Activated naive CD8-positive, alpha-beta T cell treated with anti-CD3 and anti-CD28 coated beads for 36 hours (primary cell): ENCODE measurements around the gene THSD7B. TPM values are rescaled to one million over a fixed set of nuclear protein-coding genes. Genes with fewer than 3 reads are reported as not detected.
"Not testable (repeated sequence)": the region's sequence is repeated elsewhere in the genome, so short reads cannot be mapped to it uniquely, and the experiment has no call there.

Experiments used
- DNase-seq: peaks from one replicate; pipeline ENCODE4 v3.0.0; 2021
- H3K27ac Mint-ChIP-seq: one replicate; pipeline ENCODE4 v1.8.0; 2022; ENCODE audit warnings: mild to moderate bottlenecking, moderate library complexity, mixed read lengths
- H3K27me3 Mint-ChIP-seq: one replicate; pipeline ENCODE4 v1.8.0; 2022; ENCODE audit warnings: mild to moderate bottlenecking, mixed read lengths
- H3K36me3 Mint-ChIP-seq: one replicate; pipeline ENCODE4 v1.8.0; 2021; ENCODE audit warnings: mild to moderate bottlenecking, mixed read lengths
- H3K4me1 Mint-ChIP-seq: one replicate; pipeline ENCODE4 v1.8.0; 2021; ENCODE audit warnings: mixed read lengths
- H3K4me3 Mint-ChIP-seq: one replicate; pipeline ENCODE4 v1.8.0; 2022; ENCODE audit warnings: mild to moderate bottlenecking, moderate library complexity, mixed read lengths
- H3K9me3 Mint-ChIP-seq: one replicate; pipeline ENCODE4 v1.8.0; 2022; ENCODE audit warnings: mixed read lengths
- total RNA-seq, 2 experiments: library from RNA; stranded (reverse); gene quantifications; one replicate each; pipeline ENCODE4 v1.2.3, GENCODE V29; 2021

THSD7B gene
- total RNA-seq, 2 experiments from 2014 or later: not detected

DNA sequence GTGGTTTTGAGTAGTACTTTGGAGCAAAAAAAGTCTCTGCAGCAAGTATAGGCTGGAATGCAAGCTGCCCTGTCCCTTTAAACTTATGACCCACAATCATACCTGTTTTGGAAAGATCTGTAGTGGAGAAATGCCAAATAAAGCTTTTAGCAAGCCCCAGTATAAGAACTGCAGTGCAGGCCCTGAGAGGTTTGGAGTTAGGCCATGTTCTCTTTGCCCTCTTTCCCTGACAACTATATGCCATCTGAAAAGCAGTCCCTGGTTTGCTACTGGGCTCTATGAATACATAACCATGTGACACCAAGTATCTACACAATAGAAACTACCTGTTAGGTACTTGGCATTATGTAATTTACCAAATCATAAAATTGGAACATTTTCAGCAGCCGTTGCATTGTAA lies 931.6 kb downstream of the THSD7B start:
- no peak for DNase-seq
- Mint-ChIP-seq H3K27me3 (no peaks in the 10 kb centered on the region), H3K36me3 (no peaks in the 10 kb centered on the region), H3K27ac (no peak overlapping the region), H3K4me3 (no peak overlapping the region), H3K4me1 (no peaks in the 10 kb centered on the region), H3K9me3 (no peaks in the 10 kb centered on the region)

DNA sequence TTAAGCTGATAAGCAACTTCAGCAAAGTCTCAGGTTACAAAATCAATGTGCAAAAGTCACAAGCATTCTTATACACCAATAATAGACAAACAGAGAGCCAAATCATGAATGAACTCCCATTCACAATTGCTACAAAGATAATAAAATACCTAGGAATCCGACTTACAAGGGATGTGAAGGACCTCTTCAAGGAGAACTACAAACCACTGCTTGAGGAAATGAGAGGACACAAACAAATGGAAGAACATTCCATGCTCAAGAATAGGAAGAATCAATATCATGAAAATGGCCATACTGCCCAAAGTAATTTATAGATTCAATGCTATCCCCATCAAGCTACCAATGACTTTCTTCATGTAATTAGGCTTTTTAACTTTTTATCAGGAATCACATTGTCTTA lies 934.9 kb downstream of the THSD7B start:
- H3K9me3 Mint-ChIP-seq, DNase-seq, H3K36me3 Mint-ChIP-seq, H3K27me3 Mint-ChIP-seq, H3K4me1 Mint-ChIP-seq, H3K27ac Mint-ChIP-seq, H3K4me3 Mint-ChIP-seq: not testable (repeated sequence)

GRCh38 chr2:137700681-137701080 lies 935.3 kb downstream of the THSD7B start:
- H3K4me3 Mint-ChIP-seq: no peak overlapping the region
- no peaks in the 10 kb centered on the region for H3K27me3 Mint-ChIP-seq
- peaks cover 2% of the 10 kb centered on the region for H3K9me3 Mint-ChIP-seq
- H3K36me3 Mint-ChIP-seq: no peaks in the 10 kb centered on the region
- no peak overlapping the region for H3K27ac Mint-ChIP-seq
- H3K4me1 Mint-ChIP-seq: no peaks in the 10 kb centered on the region
- no peak for DNase-seq

GRCh38 chr2:137705296-137705695 lies 940.0 kb downstream of the THSD7B start:
- H3K4me1 Mint-ChIP-seq: no peaks in the 10 kb centered on the region
- H3K27ac Mint-ChIP-seq: no peak overlapping the region
- no peak for DNase-seq
- no peak overlapping the region for H3K4me3 Mint-ChIP-seq
- H3K36me3 Mint-ChIP-seq: no peaks in the 10 kb centered on the region
- no peaks in the 10 kb centered on the region for H3K27me3 Mint-ChIP-seq
- H3K9me3 Mint-ChIP-seq: peaks cover 3% of the 10 kb centered on the region

GRCh38 chr2:137706786-137707613 lies 941.7 kb downstream of the THSD7B start:
- no peaks in the 10 kb centered on the region for H3K4me1 Mint-ChIP-seq
- H3K36me3 Mint-ChIP-seq: no peaks in the 10 kb centered on the region
- peaks cover 11% of the 10 kb centered on the region for H3K9me3 Mint-ChIP-seq
- no peak overlapping the region for H3K4me3 Mint-ChIP-seq
- H3K27ac Mint-ChIP-seq: no peak overlapping the region
- no peak for DNase-seq
- H3K27me3 Mint-ChIP-seq: no peaks in the 10 kb centered on the region

- no peaks in the 10 kb centered on the region for H3K4me1 Mint-ChIP-seq
- no peak for DNase-seq
- no peaks in the 10 kb centered on the region for H3K36me3 Mint-ChIP-seq
- H3K27ac Mint-ChIP-seq: no peak overlapping the region
- no peak overlapping the region for H3K4me3 Mint-ChIP-seq
- H3K27me3 Mint-ChIP-seq: no peaks in the 10 kb centered on the region
- peaks cover 9% of the 10 kb centered on the region for H3K9me3 Mint-ChIP-seq
Measured at GRCh38 chr2:137708311-137708710, 943.0 kb downstream of the THSD7B start.

DNA sequence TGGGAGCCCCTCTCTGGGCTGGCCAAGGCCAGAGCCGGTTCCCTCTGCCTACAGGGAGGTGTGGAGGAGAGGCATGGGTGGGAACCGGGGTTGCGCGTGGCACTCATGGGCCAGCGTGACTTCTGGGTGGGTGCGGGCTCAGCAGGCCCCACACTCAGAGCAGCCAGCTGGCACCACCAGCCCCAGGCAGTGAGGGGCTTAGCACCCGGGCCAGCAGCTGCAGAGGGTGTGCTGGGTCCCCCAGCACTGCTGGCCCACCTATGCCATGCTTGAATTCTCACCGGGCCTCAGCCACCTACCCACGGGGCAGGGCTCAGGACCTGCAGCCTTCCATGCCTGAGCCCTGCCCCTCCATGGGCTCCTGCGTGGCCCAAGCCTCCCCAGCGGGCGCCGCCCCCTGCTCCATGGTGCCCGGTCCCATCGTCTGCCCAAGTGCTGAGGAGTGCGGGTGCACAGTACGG lies 950.4 kb downstream of the THSD7B start:
- Mint-ChIP-seq H3K4me3 (no peak overlapping the region), H3K27ac (no peak overlapping the region), H3K27me3 (no peaks in the 10 kb centered on the region), H3K36me3 (no peaks in the 10 kb centered on the region), H3K9me3 (peaks cover 3% of the 10 kb centered on the region), H3K4me1 (no peaks in the 10 kb centered on the region)
- no peak for DNase-seq

DNA sequence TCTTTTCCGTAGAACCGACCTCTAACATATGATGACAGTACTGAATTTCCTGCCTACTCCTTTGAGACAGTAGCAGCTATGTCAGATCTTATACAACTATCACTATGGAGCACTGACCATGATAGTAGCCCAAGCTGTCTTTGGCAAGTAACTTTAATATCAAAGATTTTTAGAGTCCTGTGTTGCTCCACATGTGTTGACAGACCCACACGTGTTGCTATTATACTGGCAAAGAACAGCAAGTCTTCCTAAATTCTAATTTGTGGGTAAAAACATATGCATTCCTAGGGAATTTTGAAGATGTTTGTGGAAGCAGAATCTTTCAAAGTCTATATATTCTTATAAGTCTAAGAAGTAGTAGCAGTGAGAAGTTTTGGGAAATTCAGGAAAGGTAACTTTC lies 953.4 kb downstream of the THSD7B start:
- Mint-ChIP-seq H3K36me3 (no peaks in the 10 kb centered on the region), H3K9me3 (peaks cover 8% of the 10 kb centered on the region), H3K27ac (no peak overlapping the region), H3K4me3 (no peak overlapping the region), H3K4me1 (no peaks in the 10 kb centered on the region), H3K27me3 (no peaks in the 10 kb centered on the region)
- DNase-seq: no peak

- DNase-seq: no peak
- Mint-ChIP-seq H3K9me3 (peaks cover 10% of the 10 kb centered on the region), H3K36me3 (no peaks in the 10 kb centered on the region), H3K27me3 (no peaks in the 10 kb centered on the region), H3K4me3 (no peak overlapping the region), H3K4me1 (no peaks in the 10 kb centered on the region), H3K27ac (no peak overlapping the region)
Measured at GRCh38 chr2:137721733-137722132, 956.4 kb downstream of the THSD7B start.

GRCh38 chr2:137724912-137725311 lies 959.6 kb downstream of the THSD7B start:
- Mint-ChIP-seq H3K4me3 (no peak overlapping the region), H3K9me3 (peaks cover 10% of the 10 kb centered on the region), H3K4me1 (no peaks in the 10 kb centered on the region), H3K36me3 (no peaks in the 10 kb centered on the region), H3K27me3 (no peaks in the 10 kb centered on the region), H3K27ac (no peak overlapping the region)
- DNase-seq: no peak
